PC-9 (cell line): ENCODE results near the gene APOC3. TPM values are rescaled to one million over a fixed set of nuclear protein-coding genes. Genes with fewer than 3 reads are reported as not detected.

ENCODE experiments used
- BruUV-seq: library from RNA; stranded (reverse); fragments of 400-500 nt; replicated peaks from 2 replicates; lab custom pipeline; 2021; lab: Mats Ljungman, UMichigan
- CTCF ChIA-PET: fragments of 300-600 bp; sonication (Branson Sonifier 250); formaldehyde crosslinking; loops from one replicate; lab custom pipeline; 2022; ENCODE audit warnings: antibody characterized with exemption; lab: Charles Lee
- POLR2A ChIA-PET: fragments of 300-600 bp; sonication (Branson Sonifier 250); formaldehyde crosslinking; loops from one replicate; lab custom pipeline; 2022; ENCODE audit warnings: antibody characterized with exemption; ENCODE audit not compliant: unreplicated experiment; lab: Charles Lee
- DNase-seq, 2 experiments: peaks; one replicate each; pipeline versions ENCODE4 v3.0.0 to v3.0.0-alpha.2; 2015 to 2022; ENCODE audit warnings: mixed read lengths in 1 of 2
- H2AFZ ChIP-seq: fragments of 200-600 bp; sonication (generic); 2 replicates; pipeline ENCODE4 v1.8.1; 2017; ENCODE audit warnings: antibody characterized with exemption
- H3F3A ChIP-seq: fragments of 200-600 bp; sonication (generic); 2 replicates; pipeline ENCODE4 v1.8.1; 2017; ENCODE audit warnings: antibody characterized with exemption, mild to moderate bottlenecking, low read depth; ENCODE audit not compliant: insufficient read depth
- H3K27ac ChIP-seq: fragments of 200-600 bp; sonication (generic); 2 replicates; pipeline ENCODE4 v1.6.1; 2016; ENCODE audit warnings: mixed run types
- H3K27me3 ChIP-seq: fragments of 200-600 bp; sonication (generic); 2 replicates; pipeline ENCODE4 v1.6.1; 2016; ENCODE audit warnings: low read depth, mixed run types; ENCODE audit not compliant: insufficient read depth
- H3K36me3 ChIP-seq: fragments of 200-600 bp; sonication (generic); 2 replicates; pipeline ENCODE4 v1.6.1; 2016; ENCODE audit warnings: low read depth, mixed run types
- H3K4me1 ChIP-seq: fragments of 200-600 bp; sonication (generic); replicated peaks from 2 replicates; pipeline ENCODE4 v1.6.1; 2016; ENCODE audit warnings: mixed run types; ENCODE audit not compliant: insufficient read depth
- H3K4me2 ChIP-seq: fragments of 200-600 bp; sonication (generic); 2 replicates; pipeline ENCODE4 v1.6.1; 2017; ENCODE audit warnings: mixed run types
- H3K4me3 ChIP-seq: fragments of 200-600 bp; sonication (generic); 2 replicates; pipeline ENCODE4 v1.6.1; 2016; ENCODE audit warnings: mixed run types
- H3K79me2 ChIP-seq: fragments of 200-600 bp; sonication (generic); 2 replicates; pipeline ENCODE4 v1.6.1; 2017; ENCODE audit warnings: low read depth, mixed run types
- H3K9me2 ChIP-seq: fragments of 200-600 bp; sonication (generic); 2 replicates; pipeline ENCODE4 v1.8.1; 2017; ENCODE audit warnings: mild to moderate bottlenecking; ENCODE audit not compliant: insufficient read depth
- H3K9me3 ChIP-seq: fragments of 200-600 bp; sonication (generic); 2 replicates; pipeline ENCODE4 v1.8.1; 2016; ENCODE audit warnings: low read depth; ENCODE audit not compliant: insufficient read depth
- H4K20me1 ChIP-seq: fragments of 200-600 bp; sonication (generic); 2 replicates; pipeline ENCODE4 v1.8.1; 2017; ENCODE audit not compliant: insufficient read depth
- EZH2 ChIP-seq: fragments of 200-600 bp; sonication (generic); IDR thresholded peaks from 2 replicates; pipeline ENCODE4 v1.8.0; 2017; ENCODE audit warnings: antibody characterized with exemption, low read depth
- intact Hi-C: fragments of 100-400 bp; cut with micrococcal nuclease; formaldehyde crosslinking; loops from one replicate; pipeline ENCODE4 v1.10.0; 2022; ENCODE audit not compliant: unreplicated experiment
- total RNA-seq: library from RNA; stranded (reverse); gene quantifications from 2 replicates; pipeline ENCODE4 v1.2.3, GENCODE V29; 2021
- TF ChIP-seq, protein P1 (sequence below): fragments of 200-600 bp; sonication (generic); conservative IDR thresholded peaks from 2 replicates; pipeline ENCODE4 v1.6.1; 2017; ENCODE audit warnings: mixed run types, antibody characterized with exemption, mild to moderate bottlenecking, moderate library complexity

Gene APOC3
- total RNA-seq, 1 experiment from 2014 or later = not detected

DNA sequence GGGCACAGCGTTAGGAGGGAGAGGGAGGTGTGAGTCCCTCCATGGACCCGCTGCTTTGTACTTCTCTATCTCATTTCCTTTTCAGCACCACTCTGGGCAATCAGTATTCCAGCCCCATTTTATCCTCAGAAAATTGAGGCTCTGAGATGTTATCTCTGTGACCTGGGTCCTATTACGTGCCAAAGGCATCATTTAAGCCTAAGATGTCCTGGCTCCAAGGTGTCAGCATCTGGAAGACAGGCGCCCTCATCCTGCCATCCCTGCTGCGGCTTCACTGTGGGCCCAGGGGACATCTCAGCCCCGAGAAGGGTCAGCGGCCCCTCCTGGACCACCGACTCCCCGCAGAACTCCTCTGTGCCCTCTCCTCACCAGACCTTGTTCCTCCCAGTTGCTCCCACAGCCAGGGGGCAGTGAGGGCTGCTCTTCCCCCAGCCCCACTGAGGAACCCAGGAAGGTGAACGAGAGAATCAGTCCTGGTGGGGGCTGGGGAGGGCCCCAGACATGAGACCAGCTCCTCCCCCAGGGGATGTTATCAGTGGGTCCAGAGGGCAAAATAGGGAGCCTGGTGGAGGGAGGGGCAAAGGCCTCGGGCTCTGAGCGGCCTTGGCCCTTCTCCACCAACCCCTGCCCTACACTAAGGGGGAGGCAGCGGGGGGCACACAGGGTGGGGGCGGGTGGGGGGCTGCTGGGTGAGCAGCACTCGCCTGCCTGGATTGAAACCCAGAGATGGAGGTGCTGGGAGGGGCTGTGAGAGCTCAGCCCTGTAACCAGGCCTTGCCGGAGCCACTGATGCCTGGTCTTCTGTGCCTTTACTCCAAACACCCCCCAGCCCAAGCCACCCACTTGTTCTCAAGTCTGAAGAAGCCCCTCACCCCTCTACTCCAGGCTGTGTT, 829 bp upstream of the APOC3 start:
- no peak overlapping the region for H2AFZ ChIP-seq
- no peaks in the 10 kb centered on the region for H3K9me3 ChIP-seq
- no peak overlapping the region for H3K4me3 ChIP-seq
- H3K27me3 ChIP-seq = no peaks in the 10 kb centered on the region
- no peaks in the 10 kb centered on the region for H3K9me2 ChIP-seq
- no TSS peak for BruUV-seq
- H3K4me2 ChIP-seq = no peak overlapping the region
- H3F3A ChIP-seq = no peaks in the 10 kb centered on the region
- no peaks in the 10 kb centered on the region for H3K36me3 ChIP-seq
- intact Hi-C loops = no loop called here
- H3K27ac ChIP-seq = no peak overlapping the region
- H3K79me2 ChIP-seq = no peaks in the 10 kb centered on the region
- peaks cover 8% of the 10 kb centered on the region; the same call in 1 of the 2 replicates for H3K4me1 ChIP-seq
- ChIA-PET CTCF (no interaction called here), POLR2A (interaction anchor here (0.6 kb wide), 2 partner anchors 8 to 638 kb away, joined by 6 to 7 read pairs; partner anchors contain the start of gene APOA1)
- no peak for DNase-seq
- H4K20me1 ChIP-seq = no peaks in the 10 kb centered on the region
- TF ChIP-seq EZH2 = no peak
- TF ChIP-seq, protein P1, sequence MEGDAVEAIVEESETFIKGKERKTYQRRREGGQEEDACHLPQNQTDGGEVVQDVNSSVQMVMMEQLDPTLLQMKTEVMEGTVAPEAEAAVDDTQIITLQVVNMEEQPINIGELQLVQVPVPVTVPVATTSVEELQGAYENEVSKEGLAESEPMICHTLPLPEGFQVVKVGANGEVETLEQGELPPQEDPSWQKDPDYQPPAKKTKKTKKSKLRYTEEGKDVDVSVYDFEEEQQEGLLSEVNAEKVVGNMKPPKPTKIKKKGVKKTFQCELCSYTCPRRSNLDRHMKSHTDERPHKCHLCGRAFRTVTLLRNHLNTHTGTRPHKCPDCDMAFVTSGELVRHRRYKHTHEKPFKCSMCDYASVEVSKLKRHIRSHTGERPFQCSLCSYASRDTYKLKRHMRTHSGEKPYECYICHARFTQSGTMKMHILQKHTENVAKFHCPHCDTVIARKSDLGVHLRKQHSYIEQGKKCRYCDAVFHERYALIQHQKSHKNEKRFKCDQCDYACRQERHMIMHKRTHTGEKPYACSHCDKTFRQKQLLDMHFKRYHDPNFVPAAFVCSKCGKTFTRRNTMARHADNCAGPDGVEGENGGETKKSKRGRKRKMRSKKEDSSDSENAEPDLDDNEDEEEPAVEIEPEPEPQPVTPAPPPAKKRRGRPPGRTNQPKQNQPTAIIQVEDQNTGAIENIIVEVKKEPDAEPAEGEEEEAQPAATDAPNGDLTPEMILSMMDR = no peak

DNA sequence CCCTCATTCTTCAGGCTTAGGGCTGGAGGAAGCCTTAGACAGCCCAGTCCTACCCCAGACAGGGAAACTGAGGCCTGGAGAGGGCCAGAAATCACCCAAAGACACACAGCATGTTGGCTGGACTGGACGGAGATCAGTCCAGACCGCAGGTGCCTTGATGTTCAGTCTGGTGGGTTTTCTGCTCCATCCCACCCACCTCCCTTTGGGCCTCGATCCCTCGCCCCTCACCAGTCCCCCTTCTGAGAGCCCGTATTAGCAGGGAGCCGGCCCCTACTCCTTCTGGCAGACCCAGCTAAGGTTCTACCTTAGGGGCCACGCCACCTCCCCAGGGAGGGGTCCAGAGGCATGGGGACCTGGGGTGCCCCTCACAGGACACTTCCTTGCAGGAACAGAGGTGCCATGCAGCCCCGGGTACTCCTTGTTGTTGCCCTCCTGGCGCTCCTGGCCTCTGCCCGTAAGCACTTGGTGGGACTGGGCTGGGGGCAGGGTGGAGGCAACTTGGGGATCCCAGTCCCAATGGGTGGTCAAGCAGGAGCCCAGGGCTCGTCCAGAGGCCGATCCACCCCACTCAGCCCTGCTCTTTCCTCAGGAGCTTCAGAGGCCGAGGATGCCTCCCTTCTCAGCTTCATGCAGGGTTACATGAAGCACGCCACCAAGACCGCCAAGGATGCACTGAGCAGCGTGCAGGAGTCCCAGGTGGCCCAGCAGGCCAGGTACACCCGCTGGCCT, 641 bp downstream of the APOC3 start:
- ChIA-PET CTCF (no interaction called here), POLR2A (no interaction called here)
- H2AFZ ChIP-seq = no peak overlapping the region
- H3K9me2 ChIP-seq = no peaks in the 10 kb centered on the region
- intact Hi-C loops = no loop called here
- peaks cover 8% of the 10 kb centered on the region; the same call in 1 of the 2 replicates for H3K4me1 ChIP-seq
- H3F3A ChIP-seq = no peaks in the 10 kb centered on the region
- H3K36me3 ChIP-seq = no peaks in the 10 kb centered on the region
- TF ChIP-seq EZH2 = no peak
- TF ChIP-seq, protein P1 = no peak
- H3K27me3 ChIP-seq = no peaks in the 10 kb centered on the region
- no peak overlapping the region for H3K27ac ChIP-seq
- H3K9me3 ChIP-seq = no peaks in the 10 kb centered on the region
- no peaks in the 10 kb centered on the region for H4K20me1 ChIP-seq
- no TSS peak for BruUV-seq
- H3K4me3 ChIP-seq = no peak overlapping the region
- no peak overlapping the region for H3K4me2 ChIP-seq
- no peak for DNase-seq
- no peaks in the 10 kb centered on the region for H3K79me2 ChIP-seq

DNA sequence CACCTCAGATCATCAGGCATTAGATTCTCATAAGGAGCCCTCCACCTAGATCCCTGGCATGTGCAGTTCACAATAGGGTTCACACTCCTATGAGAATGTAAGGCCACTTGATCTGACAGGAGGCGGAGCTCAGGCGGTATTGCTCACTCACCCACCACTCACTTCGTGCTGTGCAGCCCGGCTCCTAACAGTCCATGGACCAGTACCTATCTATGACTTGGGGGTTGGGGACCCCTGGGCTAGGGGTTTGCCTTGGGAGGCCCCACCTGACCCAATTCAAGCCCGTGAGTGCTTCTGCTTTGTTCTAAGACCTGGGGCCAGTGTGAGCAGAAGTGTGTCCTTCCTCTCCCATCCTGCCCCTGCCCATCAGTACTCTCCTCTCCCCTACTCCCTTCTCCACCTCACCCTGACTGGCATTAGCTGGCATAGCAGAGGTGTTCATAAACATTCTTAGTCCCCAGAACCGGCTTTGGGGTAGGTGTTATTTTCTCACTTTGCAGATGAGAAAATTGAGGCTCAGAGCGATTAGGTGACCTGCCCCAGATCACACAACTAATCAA, 2.2 kb downstream of the APOC3 start:
- Histone ChIP-seq H2AFZ (no peak overlapping the region), H3K9me2 (no peaks in the 10 kb centered on the region), H3K79me2 (no peaks in the 10 kb centered on the region), H3K9me3 (no peaks in the 10 kb centered on the region), H3K27me3 (no peaks in the 10 kb centered on the region), H3K27ac (no peak overlapping the region), H3K36me3 (no peaks in the 10 kb centered on the region), H3F3A (no peaks in the 10 kb centered on the region), H3K4me2 (peak overlapping the region; percentile 3; the same call in 1 of the 2 replicates), H3K4me3 (no peak overlapping the region), H3K4me1 (peaks cover 8% of the 10 kb centered on the region; the same call in 1 of the 2 replicates), H4K20me1 (no peaks in the 10 kb centered on the region)
- BruUV-seq = no TSS peak
- DNase-seq = no peak
- POLR2A ChIA-PET = no interaction called here
- intact Hi-C loops = no loop called here
- TF ChIP-seq EZH2 = no peak
- TF ChIP-seq, protein P1 = no peak
- CTCF ChIA-PET = no interaction called here
